GM12878 (cell line): ENCODE results near the gene SRSF8. TPM values are rescaled to one million over a fixed set of nuclear protein-coding genes. Genes with fewer than 3 reads are reported as not detected.

ENCODE experiments used
- CBX3 ChIP-seq: fragments of 200-600 bp; sonication (generic); IDR thresholded peaks from 2 replicates; pipeline ENCODE4 v1.6.1; 2016; ENCODE audit warnings: low read depth, borderline replicate concordance
- CHD1 ChIP-seq: IDR thresholded peaks from 2 replicates; pipeline ENCODE4 v1.6.1; 2012; ENCODE audit warnings: low read depth, low read length, improper control_type of control experiment
- HDAC2 ChIP-seq: fragments of 200-600 bp; sonication (generic); IDR thresholded peaks from 2 replicates; pipeline ENCODE4 v1.6.1; 2017
- HDGF ChIP-seq: fragments of 450-650 bp; IDR thresholded peaks from 2 replicates; pipeline ENCODE4 v1.6.1; 2016; ENCODE audit warnings: antibody characterized with exemption
- JUNB ChIP-seq: IDR thresholded peaks from 2 replicates; pipeline ENCODE4 v1.6.1; 2016; ENCODE audit warnings: antibody characterized with exemption, mild to moderate bottlenecking
- MEF2A ChIP-seq: IDR thresholded peaks from 2 replicates; pipeline ENCODE4 v1.6.1; 2011; ENCODE audit warnings: low read depth, mild to moderate bottlenecking, low read length, moderate library complexity; ENCODE audit not compliant: insufficient read depth
- MEF2B ChIP-seq: fragments of 450-650 bp; IDR thresholded peaks from 2 replicates; pipeline ENCODE4 v1.6.1; 2018; ENCODE audit warnings: mild to moderate bottlenecking, moderate library complexity; ENCODE audit not compliant: partially characterized antibody, poor library complexity, severe bottlenecking
- NRF1 ChIP-seq: conservative IDR thresholded peaks from 2 replicates; pipeline ENCODE4 v1.6.1; 2011; ENCODE audit warnings: mild to moderate bottlenecking, low read depth, low read length, improper control_type of control experiment
- POLR2AphosphoS5 ChIP-seq: IDR thresholded peaks from 2 replicates; pipeline ENCODE4 v1.6.1; 2011; ENCODE audit warnings: mild to moderate bottlenecking, low read length, inconsistent platforms
- POU2F2 ChIP-seq: IDR thresholded peaks from 3 replicates; pipeline ENCODE4 v1.6.1; 2011; ENCODE audit warnings: low read depth, mild to moderate bottlenecking, low read length, borderline replicate concordance
- STAT1 ChIP-seq: fragments of 450-650 bp; conservative IDR thresholded peaks from 2 replicates; pipeline ENCODE4 v1.6.1; 2014; ENCODE audit warnings: antibody characterized with exemption, mild to moderate bottlenecking
- ZNF274 ChIP-seq: IDR thresholded peaks from one replicate; pipeline ENCODE4 v1.8.0; 2011; ENCODE audit not compliant: insufficient read length, insufficient read depth
- ZNF384 ChIP-seq: IDR thresholded peaks from 2 replicates; pipeline ENCODE4 v1.6.1; 2012; ENCODE audit warnings: low read depth, mild to moderate bottlenecking, low read length, improper control_type of control experiment, borderline replicate concordance
- polyA plus RNA-seq, 11 experiments: library from polyadenylated mRNA; depleted of rRNA in 4 of 11; unstranded in 6 of 11; stranded (reverse) in 5 of 11; fragments of >200 nt; fragmentation: Nextera tagmentation in 4 of 11; fragmentation: Illumina TruSeq in 1 of 11; extraction: Ambion mirVana in 4 of 11; extraction: Trizol in 1 of 11; gene quantifications; 1 replicate in 1 of 11; 2 replicates in 10 of 11; pipeline versions ENCODE4 v1.2.1 to v1.2.3, GENCODE V29; 2011 to 2016; ENCODE audit warnings: inconsistent platforms in 2 of 11, missing spikeins in 2 of 11, low read depth in 1 of 11
- total RNA-seq, 4 experiments: library from RNA; depleted of rRNA in 3 of 4; stranded (reverse); fragments of >200 nt in 3 of 4; fragmentation: Illumina TruSeq in 1 of 4; extraction: Trizol in 1 of 4; gene quantifications; 2 replicates each; pipeline versions ENCODE4 v1.2.1 to v1.2.3, GENCODE V29; 2013 to 2021
- TF ChIP-seq, protein P1 (sequence below): fragments of 150-350 bp; IDR thresholded peaks from 2 replicates; pipeline ENCODE4 v1.6.1; 2016; ENCODE audit warnings: low read depth, low read length
- TF ChIP-seq, protein P2 (sequence below): fragments of 450-650 bp; IDR thresholded peaks from 2 replicates; pipeline ENCODE4 v1.6.1; 2018; ENCODE audit warnings: mild to moderate bottlenecking, low read depth, moderate library complexity; ENCODE audit not compliant: partially characterized antibody
- TF ChIP-seq, protein P3 (sequence below): IDR thresholded peaks from 2 replicates; pipeline ENCODE4 v1.6.1; 2011; ENCODE audit warnings: low read depth, low read length, improper control_type of control experiment, borderline replicate concordance
- TF ChIP-seq, protein P4 (sequence below): fragments of 450-650 bp; IDR thresholded peaks from 2 replicates; pipeline ENCODE4 v1.6.1; 2017; ENCODE audit warnings: mild to moderate bottlenecking, moderate library complexity

The SRSF8 gene
- total and polyA plus RNA-seq, 10 of the 15 experiments (the other 5 are each of a cell fraction or from before 2014, with no cell fraction given): 14.2 to 43.1 (median 27.1) TPM

DNA sequence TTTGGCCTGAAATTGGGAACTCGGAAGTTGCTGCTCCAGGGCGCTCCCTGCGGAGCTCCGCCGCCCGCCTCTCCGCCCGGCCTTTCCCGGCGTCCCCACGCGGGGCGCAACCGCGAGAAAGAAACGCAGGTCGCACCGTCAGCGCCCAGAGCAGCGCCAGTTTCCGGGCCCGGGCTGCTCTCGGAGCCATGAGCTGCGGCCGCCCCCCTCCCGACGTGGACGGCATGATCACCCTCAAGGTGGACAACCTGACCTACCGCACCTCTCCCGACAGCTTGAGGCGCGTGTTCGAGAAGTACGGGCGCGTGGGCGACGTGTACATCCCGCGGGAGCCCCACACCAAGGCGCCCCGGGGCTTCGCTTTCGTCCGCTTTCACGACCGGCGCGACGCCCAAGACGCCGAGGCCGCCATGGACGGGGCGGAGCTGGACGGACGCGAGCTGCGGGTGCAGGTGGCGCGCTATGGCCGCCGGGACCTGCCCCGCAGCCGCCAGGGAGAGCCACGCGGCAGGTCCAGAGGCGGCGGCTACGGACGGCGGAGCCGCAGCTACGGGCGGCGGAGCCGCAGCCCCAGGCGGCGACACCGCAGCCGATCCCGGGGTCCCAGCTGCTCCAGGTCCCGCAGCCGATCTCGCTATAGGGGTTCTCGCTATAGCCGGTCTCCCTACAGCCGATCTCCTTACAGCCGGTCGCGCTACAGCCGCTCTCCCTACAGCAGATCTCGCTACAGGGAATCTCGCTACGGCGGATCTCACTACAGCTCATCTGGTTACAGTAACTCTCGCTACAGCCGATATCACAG, 521 bp downstream of the SRSF8 start (continued):
- TF ChIP-seq, protein P1, sequence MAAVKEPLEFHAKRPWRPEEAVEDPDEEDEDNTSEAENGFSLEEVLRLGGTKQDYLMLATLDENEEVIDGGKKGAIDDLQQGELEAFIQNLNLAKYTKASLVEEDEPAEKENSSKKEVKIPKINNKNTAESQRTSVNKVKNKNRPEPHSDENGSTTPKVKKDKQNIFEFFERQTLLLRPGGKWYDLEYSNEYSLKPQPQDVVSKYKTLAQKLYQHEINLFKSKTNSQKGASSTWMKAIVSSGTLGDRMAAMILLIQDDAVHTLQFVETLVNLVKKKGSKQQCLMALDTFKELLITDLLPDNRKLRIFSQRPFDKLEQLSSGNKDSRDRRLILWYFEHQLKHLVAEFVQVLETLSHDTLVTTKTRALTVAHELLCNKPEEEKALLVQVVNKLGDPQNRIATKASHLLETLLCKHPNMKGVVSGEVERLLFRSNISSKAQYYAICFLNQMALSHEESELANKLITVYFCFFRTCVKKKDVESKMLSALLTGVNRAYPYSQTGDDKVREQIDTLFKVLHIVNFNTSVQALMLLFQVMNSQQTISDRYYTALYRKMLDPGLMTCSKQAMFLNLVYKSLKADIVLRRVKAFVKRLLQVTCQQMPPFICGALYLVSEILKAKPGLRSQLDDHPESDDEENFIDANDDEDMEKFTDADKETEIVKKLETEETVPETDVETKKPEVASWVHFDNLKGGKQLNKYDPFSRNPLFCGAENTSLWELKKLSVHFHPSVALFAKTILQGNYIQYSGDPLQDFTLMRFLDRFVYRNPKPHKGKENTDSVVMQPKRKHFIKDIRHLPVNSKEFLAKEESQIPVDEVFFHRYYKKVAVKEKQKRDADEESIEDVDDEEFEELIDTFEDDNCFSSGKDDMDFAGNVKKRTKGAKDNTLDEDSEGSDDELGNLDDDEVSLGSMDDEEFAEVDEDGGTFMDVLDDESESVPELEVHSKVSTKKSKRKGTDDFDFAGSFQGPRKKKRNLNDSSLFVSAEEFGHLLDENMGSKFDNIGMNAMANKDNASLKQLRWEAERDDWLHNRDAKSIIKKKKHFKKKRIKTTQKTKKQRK: no peak
- TF ChIP-seq CBX3 (no peak), CHD1 (no peak), MEF2B (no peak), POLR2AphosphoS5 (peak; percentile 39; the same call in 1 of the 2 replicates), HDAC2 (no peak), NRF1 (0 out of 2 replicates have a peak, but pooled peaks have one; percentile 5), POU2F2 (peak; percentile 4; the same call in 1 of the 3 replicates), HDGF (no peak), STAT1 (0 out of 2 replicates have a peak, but pooled peaks have one; percentile 47), JUNB (no peak), MEF2A (no peak), ZNF274 (no peak), ZNF384 (no peak)
- TF ChIP-seq, protein P2, sequence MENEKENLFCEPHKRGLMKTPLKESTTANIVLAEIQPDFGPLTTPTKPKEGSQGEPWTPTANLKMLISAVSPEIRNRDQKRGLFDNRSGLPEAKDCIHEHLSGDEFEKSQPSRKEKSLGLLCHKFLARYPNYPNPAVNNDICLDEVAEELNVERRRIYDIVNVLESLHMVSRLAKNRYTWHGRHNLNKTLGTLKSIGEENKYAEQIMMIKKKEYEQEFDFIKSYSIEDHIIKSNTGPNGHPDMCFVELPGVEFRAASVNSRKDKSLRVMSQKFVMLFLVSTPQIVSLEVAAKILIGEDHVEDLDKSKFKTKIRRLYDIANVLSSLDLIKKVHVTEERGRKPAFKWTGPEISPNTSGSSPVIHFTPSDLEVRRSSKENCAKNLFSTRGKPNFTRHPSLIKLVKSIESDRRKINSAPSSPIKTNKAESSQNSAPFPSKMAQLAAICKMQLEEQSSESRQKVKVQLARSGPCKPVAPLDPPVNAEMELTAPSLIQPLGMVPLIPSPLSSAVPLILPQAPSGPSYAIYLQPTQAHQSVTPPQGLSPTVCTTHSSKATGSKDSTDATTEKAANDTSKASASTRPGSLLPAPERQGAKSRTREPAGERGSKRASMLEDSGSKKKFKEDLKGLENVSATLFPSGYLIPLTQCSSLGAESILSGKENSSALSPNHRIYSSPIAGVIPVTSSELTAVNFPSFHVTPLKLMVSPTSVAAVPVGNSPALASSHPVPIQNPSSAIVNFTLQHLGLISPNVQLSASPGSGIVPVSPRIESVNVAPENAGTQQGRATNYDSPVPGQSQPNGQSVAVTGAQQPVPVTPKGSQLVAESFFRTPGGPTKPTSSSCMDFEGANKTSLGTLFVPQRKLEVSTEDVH: no peak
- TF ChIP-seq, protein P3, sequence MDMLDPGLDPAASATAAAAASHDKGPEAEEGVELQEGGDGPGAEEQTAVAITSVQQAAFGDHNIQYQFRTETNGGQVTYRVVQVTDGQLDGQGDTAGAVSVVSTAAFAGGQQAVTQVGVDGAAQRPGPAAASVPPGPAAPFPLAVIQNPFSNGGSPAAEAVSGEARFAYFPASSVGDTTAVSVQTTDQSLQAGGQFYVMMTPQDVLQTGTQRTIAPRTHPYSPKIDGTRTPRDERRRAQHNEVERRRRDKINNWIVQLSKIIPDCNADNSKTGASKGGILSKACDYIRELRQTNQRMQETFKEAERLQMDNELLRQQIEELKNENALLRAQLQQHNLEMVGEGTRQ: no peak
- TF ChIP-seq, protein P4, sequence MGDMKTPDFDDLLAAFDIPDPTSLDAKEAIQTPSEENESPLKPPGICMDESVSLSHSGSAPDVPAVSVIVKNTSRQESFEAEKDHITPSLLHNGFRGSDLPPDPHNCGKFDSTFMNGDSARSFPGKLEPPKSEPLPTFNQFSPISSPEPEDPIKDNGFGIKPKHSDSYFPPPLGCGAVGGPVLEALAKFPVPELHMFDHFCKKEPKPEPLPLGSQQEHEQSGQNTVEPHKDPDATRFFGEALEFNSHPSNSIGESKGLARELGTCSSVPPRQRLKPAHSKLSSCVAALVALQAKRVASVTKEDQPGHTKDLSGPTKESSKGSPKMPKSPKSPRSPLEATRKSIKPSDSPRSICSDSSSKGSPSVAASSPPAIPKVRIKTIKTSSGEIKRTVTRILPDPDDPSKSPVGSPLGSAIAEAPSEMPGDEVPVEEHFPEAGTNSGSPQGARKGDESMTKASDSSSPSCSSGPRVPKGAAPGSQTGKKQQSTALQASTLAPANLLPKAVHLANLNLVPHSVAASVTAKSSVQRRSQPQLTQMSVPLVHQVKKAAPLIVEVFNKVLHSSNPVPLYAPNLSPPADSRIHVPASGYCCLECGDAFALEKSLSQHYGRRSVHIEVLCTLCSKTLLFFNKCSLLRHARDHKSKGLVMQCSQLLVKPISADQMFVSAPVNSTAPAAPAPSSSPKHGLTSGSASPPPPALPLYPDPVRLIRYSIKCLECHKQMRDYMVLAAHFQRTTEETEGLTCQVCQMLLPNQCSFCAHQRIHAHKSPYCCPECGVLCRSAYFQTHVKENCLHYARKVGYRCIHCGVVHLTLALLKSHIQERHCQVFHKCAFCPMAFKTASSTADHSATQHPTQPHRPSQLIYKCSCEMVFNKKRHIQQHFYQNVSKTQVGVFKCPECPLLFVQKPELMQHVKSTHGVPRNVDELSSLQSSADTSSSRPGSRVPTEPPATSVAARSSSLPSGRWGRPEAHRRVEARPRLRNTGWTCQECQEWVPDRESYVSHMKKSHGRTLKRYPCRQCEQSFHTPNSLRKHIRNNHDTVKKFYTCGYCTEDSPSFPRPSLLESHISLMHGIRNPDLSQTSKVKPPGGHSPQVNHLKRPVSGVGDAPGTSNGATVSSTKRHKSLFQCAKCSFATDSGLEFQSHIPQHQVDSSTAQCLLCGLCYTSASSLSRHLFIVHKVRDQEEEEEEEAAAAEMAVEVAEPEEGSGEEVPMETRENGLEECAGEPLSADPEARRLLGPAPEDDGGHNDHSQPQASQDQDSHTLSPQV: no peak
